Keratinocyte (primary cell): ENCODE data around the gene CLHC1. TPM values are rescaled to one million over a fixed set of nuclear protein-coding genes. Genes with fewer than 3 reads are reported as not detected.

Source experiments
- DNase-seq: peaks from one replicate; pipeline ENCODE4 v3.0.0-alpha.2; 2011; ENCODE audit warnings: low read depth, missing footprints, low spot score
- FAIRE-seq: peaks from 2 replicates; lab custom pipeline; 2011; peaks lifted over from hg19 to GRCh38; lab: Jason Lieb, UNC
- H2AFZ ChIP-seq: 2 replicates; pipeline ENCODE4 v1.6.0; 2012; ENCODE audit warnings: low read length, control low read depth, inconsistent platforms; ENCODE audit not compliant: control insufficient read depth
- H3K27ac ChIP-seq: 2 replicates; pipeline ENCODE4 v1.5.1; 2011; ENCODE audit warnings: low read length; ENCODE audit not compliant: control insufficient read depth, insufficient read depth
- H3K27me3 ChIP-seq: 3 replicates; pipeline ENCODE4 v1.6.0; 2011; ENCODE audit warnings: low read length; ENCODE audit not compliant: control insufficient read depth, insufficient read depth; ENCODE audit errors: extremely low read depth
- H3K36me3 ChIP-seq, 2 experiments: 2 replicates in 1 of 2; 3 replicates in 1 of 2; pipeline ENCODE4 v1.5.1; 2011; ENCODE audit warnings: low read length in 2 of 2, mild to moderate bottlenecking in 1 of 2; ENCODE audit not compliant: control insufficient read depth in 2 of 2, insufficient read depth in 2 of 2; ENCODE audit errors: extremely low read depth in 1 of 2
- H3K4me1 ChIP-seq: 3 replicates; pipeline ENCODE4 v1.5.1; 2011; ENCODE audit warnings: low read length; ENCODE audit not compliant: control insufficient read depth, insufficient read depth; ENCODE audit errors: extremely low read depth
- H3K4me2 ChIP-seq: 3 replicates; pipeline ENCODE4 v1.6.0; 2011; ENCODE audit warnings: low read depth, low read length; ENCODE audit not compliant: control insufficient read depth, insufficient read depth; ENCODE audit errors: extremely low read depth
- H3K4me3 ChIP-seq, 3 experiments: fragments of 200-600 bp in 1 of 3; sonication (generic) in 1 of 3; 2 replicates in 2 of 3; 3 replicates in 1 of 3; pipeline ENCODE4 v1.5.1; 2011 to 2016; ENCODE audit warnings: low read length in 3 of 3, mild to moderate bottlenecking in 3 of 3, control low read depth in 2 of 3, inconsistent platforms in 1 of 3, low read depth in 1 of 3, mixed read lengths in 1 of 3, mixed run types in 1 of 3, moderate library complexity in 1 of 3; ENCODE audit not compliant: control insufficient read depth in 2 of 3, insufficient read depth in 2 of 3; ENCODE audit errors: extremely low read depth in 1 of 3
- H3K79me2 ChIP-seq: 2 replicates; pipeline ENCODE4 v1.6.0; 2012; ENCODE audit warnings: low read length; ENCODE audit not compliant: control insufficient read depth, insufficient read depth
- H3K9ac ChIP-seq: 3 replicates; pipeline ENCODE4 v1.6.0; 2011; ENCODE audit warnings: low read length; ENCODE audit not compliant: control insufficient read depth, insufficient read depth; ENCODE audit errors: extremely low read depth
- H3K9me1 ChIP-seq: 3 replicates; pipeline ENCODE4 v1.6.0; 2011; ENCODE audit warnings: low read length; ENCODE audit not compliant: control insufficient read depth, insufficient read depth; ENCODE audit errors: extremely low read depth
- H3K9me3 ChIP-seq: 2 replicates; pipeline ENCODE4 v1.5.1; 2012; ENCODE audit warnings: low read depth, low read length; ENCODE audit not compliant: control insufficient read depth
- H4K20me1 ChIP-seq: 3 replicates; pipeline ENCODE4 v1.6.0; 2011; ENCODE audit warnings: low read length; ENCODE audit not compliant: control insufficient read depth, insufficient read depth; ENCODE audit errors: extremely low read depth
- CTCF ChIP-seq, 3 experiments: IDR thresholded peaks in 1 of 3; conservative IDR thresholded peaks in 1 of 3; optimal IDR thresholded peaks in 1 of 3; 2 replicates in 2 of 3; 3 replicates in 1 of 3; pipeline versions ENCODE3 to v1.5.1; 2011; ENCODE audit warnings: low read length in 3 of 3, mild to moderate bottlenecking in 3 of 3, moderate library complexity in 2 of 3, control low read depth in 1 of 3, inconsistent platforms in 1 of 3; ENCODE audit not compliant: insufficient read depth in 2 of 3; ENCODE audit errors: extremely low read depth in 1 of 3
- EZH2 ChIP-seq: IDR thresholded peaks from one replicate; pipeline ENCODE4 v1.6.1; 2012; ENCODE audit warnings: inconsistent platforms, mild to moderate bottlenecking, low read length, moderate library complexity
- dilution Hi-C: fragments of 300-500 bp; cut with MboI; formaldehyde crosslinking; loops from one replicate; pipeline ENCODE4 v1.7.0; 2020; ENCODE audit warnings: low sequenced_read_pairs; ENCODE audit not compliant: extremely low pct_ligation_motif_present
- polyA plus RNA-seq, 5 experiments: library from polyadenylated mRNA; depleted of rRNA in 3 of 5; stranded (reverse) in 3 of 5; stranded (forward) in 1 of 5; unstranded in 1 of 5; fragments of >200 nt; gene quantifications; 1 replicate in 1 of 5; 2 replicates in 3 of 5; 3 replicates in 1 of 5; pipeline versions ENCODE4 v1.2.1 to v1.2.3, GENCODE V29; 2011 to 2012; ENCODE audit warnings: missing spikeins in 2 of 5, low read depth in 1 of 5, low replicate concordance in 1 of 5

CLHC1 gene
- polyA plus RNA-seq, 1 donor (not counting 4 experiments of a cell fraction or from before 2014, with no cell fraction given): 15.2 TPM

- H3K4me3 ChIP-seq: no peak overlapping the region
- no peak for DNase-seq
- H3K27me3 ChIP-seq: no peaks in the 10 kb centered on the region
- FAIRE-seq: no peak
- no peak for TF ChIP-seq CTCF (optimal IDR thresholded peaks at IDR 0.05 in 1 of 3, IDR thresholded peaks at IDR 0.05 in 1 of 3, conservative IDR thresholded peaks at IDR 0.05 in 1 of 3; ENCODE audit: extremely low read depth in 1 of 3, insufficient read depth in 2 of 3, low read length in 3 of 3)
- no peak for TF ChIP-seq EZH2
- H3K4me1 ChIP-seq: peaks cover 1% of the 10 kb centered on the region
- dilution Hi-C loops: no loop called here
- no peaks in the 10 kb centered on the region for H3K9me1 ChIP-seq
- no peak overlapping the region for H3K4me2 ChIP-seq
- H3K79me2 ChIP-seq: no peaks in the 10 kb centered on the region
- no peak overlapping the region for H3K27ac ChIP-seq
- no peak overlapping the region for H3K9ac ChIP-seq
- H2AFZ ChIP-seq: no peak overlapping the region
- H3K36me3 ChIP-seq: no peaks in the 10 kb centered on the region
- H3K9me3 ChIP-seq: no peaks in the 10 kb centered on the region
- H4K20me1 ChIP-seq: no peaks in the 10 kb centered on the region
Observed at GRCh38 chr2:55180374-55180773, 51.7 kb downstream of the CLHC1 start.

GRCh38 chr2:55176094-55176415 lies 56.0 kb downstream of the CLHC1 start:
- no peaks in the 10 kb centered on the region for H4K20me1 ChIP-seq
- H3K27me3 ChIP-seq: no peaks in the 10 kb centered on the region
- H3K27ac ChIP-seq: no peak overlapping the region
- no peak overlapping the region for H3K9ac ChIP-seq
- no peak overlapping the region for H3K4me3 ChIP-seq
- H3K4me1 ChIP-seq: peaks cover 5% of the 10 kb centered on the region
- no peak overlapping the region for H2AFZ ChIP-seq
- H3K79me2 ChIP-seq: no peaks in the 10 kb centered on the region
- FAIRE-seq (no peak), DNase-seq (no peak)
- H3K36me3 ChIP-seq: no peaks in the 10 kb centered on the region
- no peak for TF ChIP-seq EZH2
- TF ChIP-seq CTCF (optimal IDR thresholded peaks at IDR 0.05 in 1 of 3, IDR thresholded peaks at IDR 0.05 in 1 of 3, conservative IDR thresholded peaks at IDR 0.05 in 1 of 3; ENCODE audit: extremely low read depth in 1 of 3, insufficient read depth in 2 of 3, low read length in 3 of 3): no peak
- H3K9me3 ChIP-seq: no peaks in the 10 kb centered on the region
- no peaks in the 10 kb centered on the region for H3K9me1 ChIP-seq
- dilution Hi-C loops: no loop called here
- no peak overlapping the region for H3K4me2 ChIP-seq
